HAP-1 (cell line): Measurements from ENCODE around the gene GLIPR1.
"Not testable (repeated sequence)": the region's sequence is repeated elsewhere in the genome, so short reads cannot be mapped to it uniquely, and the experiment has no call there.

Experiments used
- DNase-seq, 2 experiments: peaks; one replicate each; pipeline ENCODE4 v3.0.0-alpha.2; 2016 to 2020; ENCODE audit warnings: low spot score in 2 of 2
- H3K27me3 ChIP-seq: fragments of 250-450 bp; sonication (Bioruptor Pico); 2 replicates; pipeline ENCODE4 v1.5.1; 2020; ENCODE audit warnings: low read depth, mild to moderate bottlenecking, moderate library complexity
- H3K36me3 ChIP-seq: fragments of 250-450 bp; sonication (Bioruptor Pico); replicated peaks from 2 replicates; pipeline ENCODE4 v1.5.1; 2020; ENCODE audit warnings: mild to moderate bottlenecking
- H3K4me1 ChIP-seq: fragments of 250-450 bp; sonication (Bioruptor Pico); 2 replicates; pipeline ENCODE4 v1.5.1; 2020; ENCODE audit warnings: mild to moderate bottlenecking
- H3K4me3 ChIP-seq: fragments of 250-450 bp; sonication (Bioruptor Pico); 2 replicates; pipeline ENCODE4 v1.5.1; 2020; ENCODE audit warnings: mild to moderate bottlenecking, moderate library complexity
- H3K9me3 ChIP-seq: fragments of 250-450 bp; sonication (Bioruptor Pico); 2 replicates; pipeline ENCODE4 v1.5.1; 2020; ENCODE audit warnings: mild to moderate bottlenecking, moderate library complexity
- in situ Hi-C: fragments of 300-500 bp; cut with MboI; formaldehyde crosslinking; loops from 3 replicates; pipeline ENCODE4 v1.14.3; 2020; ENCODE audit warnings: low sequenced_read_pairs, inconsistent platforms, mixed read lengths

The GLIPR1 gene

DNA sequence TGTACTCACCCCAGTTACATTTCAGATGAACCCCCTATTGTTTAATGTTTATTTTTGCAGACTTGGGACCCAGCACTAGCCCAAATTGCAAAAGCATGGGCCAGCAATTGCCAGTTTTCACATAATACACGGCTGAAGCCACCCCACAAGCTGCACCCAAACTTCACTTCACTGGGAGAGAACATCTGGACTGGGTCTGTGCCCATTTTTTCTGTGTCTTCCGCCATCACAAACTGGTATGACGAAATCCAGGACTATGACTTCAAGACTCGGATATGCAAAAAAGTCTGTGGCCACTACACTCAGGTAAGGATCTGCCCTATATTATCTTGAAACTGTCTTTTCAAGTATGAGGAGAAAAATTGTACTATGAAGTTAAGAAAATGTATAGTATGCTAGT lies 1.2 kb downstream of the GLIPR1 start:
- H3K4me3 ChIP-seq, result no peak overlapping the region
- DNase-seq, result no peak
- in situ Hi-C loops, result loop anchor here (25.0 kb wide), 1 partner anchor 981 kb away; no protein-coding TSS in a partner anchor
- peaks cover 6% of the 10 kb centered on the region for H3K4me1 ChIP-seq
- H3K9me3 ChIP-seq, result no peaks in the 10 kb centered on the region
- H3K27me3 ChIP-seq, result no peaks in the 10 kb centered on the region
- no peaks in the 10 kb centered on the region for H3K36me3 ChIP-seq

GRCh38 chr12:75482646-75483045 lies 2.1 kb downstream of the GLIPR1 start:
- Histone ChIP-seq H3K36me3 (no peaks in the 10 kb centered on the region), H3K27me3 (no peaks in the 10 kb centered on the region), H3K9me3 (no peaks in the 10 kb centered on the region), H3K4me3 (no peak overlapping the region), H3K4me1 (peaks cover 6% of the 10 kb centered on the region)
- in situ Hi-C loops, result loop anchor here (25.0 kb wide), 1 partner anchor 980 kb away; no protein-coding TSS in a partner anchor
- no peak for DNase-seq

- Histone ChIP-seq H3K27me3 (no peaks in the 10 kb centered on the region), H3K9me3 (no peaks in the 10 kb centered on the region), H3K4me3 (no peak overlapping the region), H3K36me3 (no peaks in the 10 kb centered on the region), H3K4me1 (peaks cover 6% of the 10 kb centered on the region)
- in situ Hi-C loops, result loop anchor here (25.0 kb wide), 1 partner anchor 979 kb away; no protein-coding TSS in a partner anchor
- DNase-seq, result no peak
These were observed 2.9 kb downstream of the GLIPR1 start for GRCh38 chr12:75483431-75483830.

DNA sequence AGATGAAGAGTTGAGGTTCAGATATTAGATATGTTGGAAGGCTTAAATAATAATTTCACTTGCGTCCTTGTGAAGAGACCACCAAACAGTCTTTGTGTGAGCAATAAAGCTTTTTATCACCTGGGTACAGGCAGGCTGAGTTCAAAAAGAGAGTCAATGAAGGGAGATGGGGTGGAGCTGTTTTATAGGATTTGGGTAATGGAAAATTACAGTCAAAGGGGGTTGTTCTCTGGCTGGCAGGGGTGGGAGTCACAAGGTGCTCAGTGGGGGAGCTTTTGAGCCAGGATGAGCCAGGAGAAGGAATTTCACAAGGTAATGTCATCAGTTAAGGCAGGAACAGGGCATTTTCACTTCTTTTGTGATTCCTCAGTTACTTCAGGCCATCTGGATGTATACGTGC lies 3.9 kb downstream of the GLIPR1 start:
- not testable (repeated sequence) for H3K36me3 ChIP-seq, H3K27me3 ChIP-seq, DNase-seq, H3K4me1 ChIP-seq, H3K9me3 ChIP-seq, H3K4me3 ChIP-seq
- in situ Hi-C loops, result loop anchor here (25.0 kb wide), 1 partner anchor 978 kb away; no protein-coding TSS in a partner anchor

DNA sequence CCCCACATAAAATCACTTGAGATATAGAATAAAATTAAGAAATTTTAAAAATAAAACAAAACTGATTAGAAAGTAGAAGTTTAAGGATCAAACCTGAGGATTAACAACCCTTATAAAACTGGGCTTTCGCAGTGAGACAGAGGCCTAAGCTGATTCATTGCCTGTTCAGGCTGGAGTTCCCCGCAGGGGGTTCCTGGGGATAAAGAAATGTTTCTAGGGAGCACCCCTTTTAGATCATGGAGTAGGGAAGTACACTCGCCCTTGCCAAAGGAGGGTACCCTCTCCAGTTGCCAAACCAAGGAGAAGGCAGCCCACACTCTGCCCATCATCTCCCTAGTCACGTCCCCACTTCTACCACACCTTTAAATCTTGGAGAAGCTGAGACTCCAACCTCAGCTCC lies 6.8 kb downstream of the GLIPR1 start:
- Histone ChIP-seq H3K9me3 (no peaks in the 10 kb centered on the region), H3K36me3 (no peaks in the 10 kb centered on the region), H3K4me3 (no peak overlapping the region), H3K27me3 (no peaks in the 10 kb centered on the region), H3K4me1 (no peaks in the 10 kb centered on the region)
- in situ Hi-C loops, result loop anchor here (25.0 kb wide), 1 partner anchor 975 kb away; no protein-coding TSS in a partner anchor
- no peak for DNase-seq

DNA sequence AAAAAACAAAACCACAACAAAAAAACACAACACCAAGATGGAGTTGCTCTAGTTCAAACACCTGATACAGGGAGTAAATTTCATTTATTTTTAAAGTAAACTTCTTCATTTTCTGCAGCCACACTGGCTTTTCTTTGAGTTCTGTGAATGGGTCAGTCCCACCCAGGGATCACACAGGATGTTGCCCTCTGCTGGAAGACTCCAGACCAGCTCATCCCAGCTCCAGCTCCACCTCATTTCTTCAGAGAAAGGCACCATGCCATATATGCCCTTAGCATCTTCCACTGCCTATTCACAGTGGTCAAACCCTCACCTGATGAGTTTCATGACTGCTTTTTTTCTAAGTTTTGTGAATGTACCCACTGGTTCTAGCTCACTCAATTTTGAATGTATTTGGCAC lies 8.0 kb downstream of the GLIPR1 start:
- H3K9me3 ChIP-seq, result no peaks in the 10 kb centered on the region
- DNase-seq, result peak in 1 of 2 experiments; percentile 52
- H3K36me3 ChIP-seq, result no peaks in the 10 kb centered on the region
- no peaks in the 10 kb centered on the region for H3K4me1 ChIP-seq
- in situ Hi-C loops, result loop anchor here (25.0 kb wide), 1 partner anchor 974 kb away; no protein-coding TSS in a partner anchor
- no peak overlapping the region for H3K4me3 ChIP-seq
- H3K27me3 ChIP-seq, result no peaks in the 10 kb centered on the region

DNA sequence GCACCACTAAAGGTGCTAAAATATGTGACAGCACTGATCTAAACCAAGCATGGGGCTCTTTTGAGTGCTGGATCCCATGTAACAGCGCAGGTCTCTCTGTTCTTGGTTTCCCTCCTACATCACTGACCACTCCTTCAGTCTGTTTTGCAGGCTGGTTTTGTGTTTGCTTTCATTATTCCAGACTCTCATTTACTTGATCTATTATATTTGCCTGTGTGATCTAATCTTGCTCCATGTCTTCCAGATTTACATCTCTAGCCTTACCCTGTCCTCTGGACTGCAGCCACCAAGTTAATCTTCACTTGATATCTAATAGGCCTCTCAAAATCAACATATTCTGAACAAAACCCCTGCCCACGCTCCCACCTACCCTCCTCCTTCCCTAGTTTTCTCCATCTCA lies 8.6 kb downstream of the GLIPR1 start:
- Histone ChIP-seq H3K27me3 (no peaks in the 10 kb centered on the region), H3K4me1 (no peaks in the 10 kb centered on the region), H3K4me3 (no peak overlapping the region), H3K36me3 (no peaks in the 10 kb centered on the region), H3K9me3 (no peaks in the 10 kb centered on the region)
- in situ Hi-C loops, result loop anchor here (25.0 kb wide), 1 partner anchor 973 kb away; no protein-coding TSS in a partner anchor
- no peak for DNase-seq

DNA sequence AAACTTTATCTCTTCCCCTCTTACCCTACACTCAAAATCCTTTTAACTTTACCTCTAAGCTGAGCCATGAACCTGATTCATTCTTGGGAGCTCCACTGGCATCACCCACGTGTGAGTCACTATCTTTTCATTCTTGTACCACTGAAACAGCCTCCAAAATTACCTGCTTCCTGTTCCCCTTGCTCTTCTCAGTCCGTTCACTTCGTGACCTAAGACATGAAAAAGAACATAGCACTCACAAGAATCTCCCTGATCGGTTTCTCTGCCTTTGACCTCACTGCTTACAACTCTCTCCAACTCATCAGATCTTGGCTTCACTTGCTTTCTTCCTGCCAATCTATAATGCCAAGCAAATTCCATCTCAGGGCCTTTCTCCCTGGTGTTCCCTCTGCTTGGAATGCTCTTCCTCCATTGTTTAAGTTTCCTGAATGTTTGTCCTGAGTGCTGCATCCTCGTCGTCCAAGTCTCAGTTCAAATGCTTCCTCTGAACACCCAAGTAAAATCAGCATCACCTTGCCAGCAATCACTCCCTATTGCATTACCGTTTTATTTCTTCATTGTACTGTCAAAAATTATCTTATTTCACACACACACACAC lies 9.2 kb downstream of the GLIPR1 start:
- no peaks in the 10 kb centered on the region for H3K4me1 ChIP-seq
- DNase-seq, result no peak
- no peaks in the 10 kb centered on the region for H3K36me3 ChIP-seq
- no peak overlapping the region for H3K4me3 ChIP-seq
- H3K9me3 ChIP-seq, result no peaks in the 10 kb centered on the region
- in situ Hi-C loops, result loop anchor here (25.0 kb wide), 1 partner anchor 973 kb away; no protein-coding TSS in a partner anchor
- H3K27me3 ChIP-seq, result no peaks in the 10 kb centered on the region

DNA sequence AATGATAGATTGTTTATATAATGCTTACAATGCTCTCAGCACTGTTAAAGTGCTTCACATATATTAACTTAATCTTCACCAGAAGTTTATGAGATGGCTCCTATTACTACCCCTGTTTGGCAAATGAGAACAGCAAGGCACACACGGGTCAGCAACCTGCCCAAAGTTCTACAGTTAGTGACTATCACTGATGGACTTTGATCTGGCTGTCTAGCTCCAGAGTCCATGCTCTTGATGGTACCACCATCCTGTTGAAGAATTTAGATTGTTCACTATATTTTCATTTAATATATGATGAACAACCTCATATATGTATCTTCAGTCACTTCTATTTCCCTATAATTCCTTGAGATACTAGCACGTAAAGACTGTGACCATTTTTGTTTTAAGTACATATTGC lies 10.6 kb downstream of the GLIPR1 start:
- H3K4me1 ChIP-seq, result no peaks in the 10 kb centered on the region
- H3K9me3 ChIP-seq, result no peaks in the 10 kb centered on the region
- in situ Hi-C loops, result loop anchor here (25.0 kb wide), 1 partner anchor 971 kb away; no protein-coding TSS in a partner anchor
- no peaks in the 10 kb centered on the region for H3K27me3 ChIP-seq
- no peaks in the 10 kb centered on the region for H3K36me3 ChIP-seq
- DNase-seq, result no peak
- H3K4me3 ChIP-seq, result no peak overlapping the region

DNA sequence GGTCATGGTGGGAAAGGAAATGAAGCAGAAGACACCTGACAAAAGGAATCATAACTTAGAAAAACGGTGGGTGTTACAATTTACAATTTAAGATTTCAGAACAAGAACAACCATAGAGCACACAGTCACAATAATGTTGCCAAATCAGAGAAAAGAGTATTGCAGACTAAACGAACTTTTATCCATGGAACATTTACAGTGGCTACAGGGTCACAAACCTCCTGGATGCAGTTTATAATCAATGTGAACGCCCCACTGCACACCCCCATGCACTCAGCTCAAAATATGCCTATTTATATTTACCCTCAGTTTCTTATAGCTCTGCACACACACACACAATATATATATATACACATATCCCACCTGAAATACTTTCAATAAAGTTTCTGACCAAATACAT lies 22.9 kb downstream of the GLIPR1 start:
- DNase-seq, result no peak
- no peaks in the 10 kb centered on the region for H3K9me3 ChIP-seq
- no peaks in the 10 kb centered on the region for H3K27me3 ChIP-seq
- in situ Hi-C loops, result no loop called here
- peaks cover 64% of the 10 kb centered on the region for H3K36me3 ChIP-seq
- H3K4me3 ChIP-seq, result no peak overlapping the region
- no peaks in the 10 kb centered on the region for H3K4me1 ChIP-seq

DNA sequence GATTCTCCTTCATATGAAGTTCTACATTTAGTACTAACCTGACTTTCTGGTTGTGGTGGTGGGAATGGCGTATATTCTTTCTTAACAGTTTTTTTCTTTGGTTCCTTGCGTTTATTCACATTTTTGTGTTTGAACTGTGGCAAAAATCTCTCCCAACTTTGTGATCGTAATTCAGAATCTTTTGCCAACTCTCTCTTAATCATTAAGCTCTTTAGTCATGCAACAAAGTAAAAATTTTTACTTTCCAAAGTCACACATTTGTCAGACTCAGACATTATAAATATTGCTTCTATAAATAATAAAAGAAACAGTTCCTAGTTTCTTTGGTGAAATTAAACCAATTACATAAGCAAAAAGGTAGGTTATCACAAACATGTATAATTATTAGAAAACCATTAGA lies 23.3 kb downstream of the GLIPR1 start:
- DNase-seq, result no peak
- in situ Hi-C loops, result no loop called here
- H3K36me3 ChIP-seq, result peaks cover 64% of the 10 kb centered on the region

GRCh38 chr12:75505706-75506312 lies 25.3 kb downstream of the GLIPR1 start:
- Histone ChIP-seq H3K9me3 (no peaks in the 10 kb centered on the region), H3K4me1 (peaks cover 9% of the 10 kb centered on the region), H3K27me3 (no peaks in the 10 kb centered on the region), H3K36me3 (peaks cover 53% of the 10 kb centered on the region), H3K4me3 (no peak overlapping the region)
- in situ Hi-C loops, result no loop called here
- DNase-seq, result no peak

More for the DNA sequence above, 23.3 kb downstream of the GLIPR1 start:
- Histone ChIP-seq H3K4me1 (no peaks in the 10 kb centered on the region), H3K9me3 (no peaks in the 10 kb centered on the region), H3K27me3 (no peaks in the 10 kb centered on the region), H3K4me3 (no peak overlapping the region)

DNA sequence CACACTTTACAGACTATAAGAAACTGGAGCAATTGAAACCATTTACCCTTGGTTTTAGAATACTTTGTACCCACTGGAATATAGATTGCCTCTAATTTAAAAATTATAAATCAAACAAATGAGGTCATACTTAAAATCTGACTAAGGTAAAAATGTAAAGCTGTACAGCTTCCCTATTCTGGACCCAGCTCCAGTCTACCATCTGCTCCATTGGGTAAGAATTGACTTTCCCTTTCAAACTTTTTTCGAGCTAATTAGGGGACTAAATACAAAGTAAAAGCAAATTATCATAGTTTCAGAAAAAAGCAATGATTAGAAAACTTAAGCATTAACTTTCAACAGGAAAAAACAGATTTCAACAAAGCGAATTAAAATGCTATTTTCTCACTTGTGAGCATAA lies 26.5 kb downstream of the GLIPR1 start:
- H3K4me3 ChIP-seq, result no peak overlapping the region
- H3K27me3 ChIP-seq, result no peaks in the 10 kb centered on the region
- no peak for DNase-seq
- H3K9me3 ChIP-seq, result no peaks in the 10 kb centered on the region
- in situ Hi-C loops, result no loop called here
- H3K4me1 ChIP-seq, result peaks cover 12% of the 10 kb centered on the region
- peaks cover 41% of the 10 kb centered on the region for H3K36me3 ChIP-seq

GRCh38 chr12:75508159-75508558 lies 27.6 kb downstream of the GLIPR1 start:
- peaks cover 30% of the 10 kb centered on the region for H3K36me3 ChIP-seq
- no peak overlapping the region for H3K4me3 ChIP-seq

More at GRCh38 chr12:75508159-75508558, 27.6 kb downstream of the GLIPR1 start:
- Histone ChIP-seq H3K27me3 (no peaks in the 10 kb centered on the region), H3K9me3 (no peaks in the 10 kb centered on the region), H3K4me1 (peaks cover 12% of the 10 kb centered on the region)
- in situ Hi-C loops, result no loop called here
- DNase-seq, result no peak
